Stimulated activated CD8-positive, alpha-beta memory T cell treated with anti-CD3 and anti-CD28 coated beads, Interleukin-7, amount 100 ng/mL, for 1 hour (primary cell): Measurements from ENCODE around the gene ENAM.
"Not testable (repeated sequence)": the region's sequence is repeated elsewhere in the genome, so short reads cannot be mapped to it uniquely, and the experiment has no call there.

ENCODE experiments used
- DNase-seq, 2 donors: peaks; one replicate each; pipeline ENCODE4 v3.0.0-alpha.2; 2020; ENCODE audit warnings: low read depth in 2 of 2

Gene ENAM

DNA sequence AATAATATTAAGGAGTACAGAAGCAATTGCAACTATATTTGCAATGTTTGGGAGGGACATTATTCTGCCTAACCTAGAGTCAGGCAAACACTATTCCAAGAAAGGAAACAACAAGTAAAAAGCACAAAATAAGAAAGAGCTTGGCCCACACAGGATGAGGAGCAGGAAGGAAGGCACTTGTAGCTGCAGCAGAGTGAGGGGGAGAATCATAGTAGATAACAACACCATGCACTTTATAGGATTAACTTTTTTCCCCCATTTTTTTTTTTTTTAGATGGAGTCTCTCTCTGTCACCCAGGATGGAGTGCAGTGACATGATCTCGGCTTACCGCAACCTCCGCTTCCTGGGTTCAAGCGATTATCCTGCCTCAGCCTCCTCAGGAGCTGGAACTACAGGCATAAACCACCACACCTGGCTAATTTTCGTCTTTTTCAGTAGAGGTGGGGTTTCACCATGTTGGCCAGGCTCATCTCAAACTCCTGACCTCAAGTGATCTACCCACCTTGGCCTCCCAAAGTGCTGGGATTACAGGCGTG lies 48.1 kb downstream of the ENAM start:
- DNase-seq, result no peak

DNA sequence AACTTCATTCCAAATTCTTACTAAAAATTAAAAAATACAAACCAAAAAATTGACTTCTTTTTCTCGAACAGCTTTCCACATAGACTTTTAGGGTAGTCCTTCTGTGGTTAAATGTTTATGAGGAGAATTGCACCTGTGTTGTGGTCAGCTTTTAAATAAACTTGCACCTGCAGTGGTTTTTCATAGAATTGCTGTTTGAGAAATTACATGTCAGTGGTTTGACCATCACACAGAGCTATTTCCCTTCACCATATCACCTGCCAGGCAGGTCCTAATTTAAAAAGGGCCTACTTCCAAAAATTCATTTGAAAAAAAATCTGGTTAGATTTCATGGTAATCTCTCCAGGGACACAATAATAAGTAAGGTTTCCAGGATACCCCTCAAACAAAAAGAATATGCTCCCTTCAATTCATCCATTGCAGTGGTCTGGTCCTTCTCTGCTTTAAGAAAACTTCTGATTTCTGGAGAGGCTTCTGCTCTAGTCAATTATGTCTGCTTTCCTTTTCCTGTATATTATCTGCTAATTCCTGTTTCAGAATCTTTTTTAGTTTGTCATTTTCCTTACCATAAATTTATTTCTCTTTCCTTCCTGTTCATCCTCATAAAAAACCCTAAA lies 49.9 kb downstream of the ENAM start:
- no peak for DNase-seq

DNA sequence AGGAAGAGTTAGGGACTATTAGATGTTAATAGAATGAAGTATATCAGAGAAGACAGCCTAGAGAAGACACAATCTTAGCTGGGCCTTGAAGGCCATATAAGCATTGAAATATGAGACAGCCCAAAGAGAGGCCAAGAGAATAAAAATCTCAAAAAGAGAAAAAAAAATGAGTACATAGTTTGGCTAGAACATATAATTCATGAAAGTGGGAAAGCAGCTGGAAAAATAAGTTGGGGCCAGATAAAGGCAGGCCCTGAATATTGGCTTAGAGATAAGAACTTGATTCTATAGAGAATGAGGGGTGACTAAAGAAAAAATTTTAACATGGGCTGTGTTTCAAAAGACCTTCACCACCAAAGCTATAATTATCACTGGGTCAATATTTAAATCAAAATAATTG lies 52.4 kb downstream of the ENAM start:
- DNase-seq, result no peak

DNA sequence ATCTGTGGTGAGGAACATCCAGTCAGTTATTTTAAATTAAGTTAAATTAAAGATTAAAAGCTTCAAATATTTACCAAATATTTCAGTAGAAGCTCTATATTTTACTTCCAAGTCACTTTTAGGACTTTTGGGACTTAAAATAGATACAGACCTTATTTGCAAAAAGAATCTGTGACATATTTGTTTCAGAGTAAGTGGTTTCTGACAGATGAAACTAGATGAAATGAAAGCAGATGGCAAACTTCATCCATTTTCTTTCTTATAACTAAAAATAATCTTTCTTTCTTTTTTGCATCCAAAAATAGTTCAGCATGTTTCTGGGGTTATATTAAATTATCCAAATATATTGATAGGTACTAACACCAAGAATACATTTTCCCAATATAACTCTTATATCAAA lies 53.2 kb downstream of the ENAM start:
- no peak for DNase-seq

DNA sequence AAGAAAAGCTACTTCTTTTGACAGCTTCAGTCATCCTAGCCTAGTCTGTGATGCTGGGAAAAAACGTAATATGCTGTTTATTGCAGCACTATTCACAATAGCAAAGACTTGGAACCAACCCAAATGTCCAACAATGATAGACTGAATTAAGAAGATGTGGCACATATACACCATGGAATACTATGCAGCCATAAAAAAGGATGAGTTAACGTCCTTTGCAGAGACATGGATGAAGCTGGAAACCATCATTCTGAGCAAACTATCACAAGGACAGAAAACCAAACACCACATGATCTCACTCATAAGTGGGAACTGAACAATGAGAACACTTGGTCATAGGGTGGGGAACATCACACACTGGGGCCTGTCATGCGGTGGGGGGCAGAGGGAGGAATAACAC lies 53.6 kb downstream of the ENAM start:
- DNase-seq, result not testable (repeated sequence)

DNA sequence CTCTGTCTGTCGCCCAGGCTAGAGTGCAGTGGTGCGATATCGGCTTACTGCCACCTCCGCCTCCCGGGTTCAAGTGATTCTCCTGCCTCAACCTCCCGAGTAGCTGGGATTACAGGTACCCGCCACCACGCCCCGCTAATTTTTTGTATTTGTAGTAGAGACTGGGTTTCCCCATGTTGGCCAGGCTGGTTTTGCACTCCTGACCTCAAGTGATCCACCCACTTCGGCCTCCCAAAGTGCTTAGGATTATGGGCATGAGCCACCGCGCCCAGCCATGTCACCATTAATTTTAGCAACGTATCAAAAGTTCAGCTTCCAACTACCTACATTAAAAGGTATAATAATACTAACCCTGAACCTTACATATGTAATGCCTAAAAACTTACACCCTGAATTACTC lies 58.8 kb downstream of the ENAM start:
- DNase-seq, result no peak

DNA sequence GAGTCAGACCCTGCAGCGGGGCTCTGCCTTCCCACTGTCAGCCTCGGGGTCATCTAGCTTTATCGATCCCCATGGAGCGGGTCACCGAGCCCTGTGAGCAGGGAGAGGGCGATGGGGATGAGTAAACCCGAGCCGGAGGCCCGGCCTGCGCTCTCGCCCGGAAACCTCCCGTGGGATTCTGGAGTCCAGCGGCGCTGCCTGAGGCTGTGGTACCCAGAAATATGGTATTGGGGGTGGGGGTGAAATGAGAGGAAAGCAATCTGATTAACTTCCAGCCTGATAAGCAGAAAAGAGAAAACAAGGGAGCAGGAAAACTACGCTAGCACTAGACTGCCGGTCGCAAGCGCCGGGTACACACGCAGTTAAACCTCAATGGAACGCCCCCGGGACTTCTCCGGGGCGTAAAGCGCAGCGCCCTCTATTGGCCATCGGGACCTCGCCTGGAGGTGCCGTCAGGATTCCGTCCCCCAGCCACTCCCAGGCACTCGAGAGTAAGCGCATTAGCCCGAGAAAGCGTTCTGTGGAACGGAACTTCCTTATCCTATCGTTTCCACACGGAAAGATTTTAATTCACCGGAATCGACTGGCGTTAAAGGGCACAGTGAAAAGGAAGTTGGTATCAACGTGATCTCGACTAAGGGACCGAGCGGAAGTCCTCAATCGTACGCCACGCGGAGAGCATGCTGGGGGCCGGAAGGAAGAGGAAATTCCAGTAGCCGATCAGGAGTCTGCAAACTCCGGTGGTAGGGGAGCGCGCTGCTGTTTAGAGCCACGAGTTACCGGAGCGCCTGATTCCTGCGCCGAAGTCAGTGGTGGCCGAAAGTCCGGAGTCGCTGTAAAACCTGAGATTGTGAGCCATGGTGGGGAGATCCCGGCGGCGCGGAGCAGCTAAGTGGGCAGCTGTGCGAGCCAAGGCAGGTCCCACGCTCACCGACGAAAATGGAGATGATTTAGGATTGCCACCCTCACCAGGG lies 59.6 kb downstream of the ENAM start, which contains the start of gene UTP3:
Gene UTP3, plus strand, starts transcription at position 712 of the 974 bp plus-strand sequence. Its CDS starts 146 bp downstream, at position 858.
- DNase-seq, result peak; percentile 82 to 90

DNA sequence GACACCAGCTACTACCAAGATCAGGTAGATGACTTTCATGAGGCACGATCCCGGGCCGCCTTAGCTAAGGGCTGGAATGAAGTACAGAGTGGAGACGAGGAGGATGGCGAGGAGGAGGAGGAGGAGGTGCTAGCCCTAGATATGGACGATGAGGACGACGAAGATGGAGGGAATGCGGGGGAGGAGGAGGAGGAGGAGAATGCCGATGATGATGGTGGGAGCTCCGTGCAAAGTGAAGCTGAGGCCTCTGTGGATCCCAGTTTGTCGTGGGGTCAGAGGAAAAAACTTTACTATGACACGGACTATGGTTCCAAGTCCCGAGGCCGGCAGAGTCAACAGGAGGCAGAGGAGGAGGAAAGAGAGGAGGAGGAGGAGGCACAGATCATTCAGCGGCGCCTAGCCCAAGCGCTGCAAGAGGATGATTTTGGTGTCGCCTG lies 60.3 kb downstream of the ENAM start:
- DNase-seq, result no peak

DNA sequence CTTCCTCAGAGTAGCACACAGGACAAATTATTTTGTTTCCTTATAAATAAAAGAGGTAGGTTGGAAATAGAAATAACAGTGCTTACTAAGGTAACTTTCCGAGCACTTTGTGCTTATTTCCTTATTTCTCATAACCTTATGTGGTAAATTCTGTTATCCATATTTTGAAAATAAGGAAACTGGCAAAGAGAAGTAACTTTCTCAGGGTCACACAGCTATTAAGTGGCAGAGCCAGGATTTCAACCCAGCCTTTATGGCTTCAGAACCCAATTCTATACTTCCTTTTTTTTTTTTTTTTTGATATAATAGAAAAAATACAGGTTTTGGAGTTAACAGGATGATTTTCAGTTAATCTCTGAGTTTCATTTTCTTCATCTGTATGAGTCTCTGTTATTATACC lies 63.1 kb downstream of the ENAM start:
- DNase-seq, result no peak

DNA sequence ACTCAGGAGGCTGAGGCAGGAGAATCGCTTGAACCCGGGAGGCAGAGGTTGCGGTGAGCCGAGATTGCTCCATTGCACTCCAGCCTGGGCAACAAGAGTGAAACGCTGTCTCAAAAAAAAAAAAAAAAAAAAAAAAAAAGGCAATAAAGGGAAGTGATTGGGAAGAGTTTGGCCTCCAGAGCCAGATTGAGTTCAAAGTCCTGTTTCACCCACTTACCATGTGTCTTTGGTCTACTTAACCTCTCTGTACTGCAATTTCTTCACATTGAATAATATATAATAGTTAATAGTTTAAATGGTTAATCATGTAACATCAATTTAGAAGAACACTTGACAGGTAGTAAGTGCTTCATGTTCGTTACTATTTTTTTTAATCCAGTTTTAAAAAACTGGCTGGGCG lies 66.1 kb downstream of the ENAM start:
- not testable (repeated sequence) for DNase-seq
